RKO (cell line): Measurements from ENCODE around the gene WWTR1.
A peak's percentile ranks its signal among the peaks of the same experiment; 100 is the strongest.

Source experiments
- DNase-seq: peaks from one replicate; pipeline ENCODE4 v3.0.0-alpha.2; 2016; ENCODE audit warnings: low spot score

WWTR1 gene

DNA sequence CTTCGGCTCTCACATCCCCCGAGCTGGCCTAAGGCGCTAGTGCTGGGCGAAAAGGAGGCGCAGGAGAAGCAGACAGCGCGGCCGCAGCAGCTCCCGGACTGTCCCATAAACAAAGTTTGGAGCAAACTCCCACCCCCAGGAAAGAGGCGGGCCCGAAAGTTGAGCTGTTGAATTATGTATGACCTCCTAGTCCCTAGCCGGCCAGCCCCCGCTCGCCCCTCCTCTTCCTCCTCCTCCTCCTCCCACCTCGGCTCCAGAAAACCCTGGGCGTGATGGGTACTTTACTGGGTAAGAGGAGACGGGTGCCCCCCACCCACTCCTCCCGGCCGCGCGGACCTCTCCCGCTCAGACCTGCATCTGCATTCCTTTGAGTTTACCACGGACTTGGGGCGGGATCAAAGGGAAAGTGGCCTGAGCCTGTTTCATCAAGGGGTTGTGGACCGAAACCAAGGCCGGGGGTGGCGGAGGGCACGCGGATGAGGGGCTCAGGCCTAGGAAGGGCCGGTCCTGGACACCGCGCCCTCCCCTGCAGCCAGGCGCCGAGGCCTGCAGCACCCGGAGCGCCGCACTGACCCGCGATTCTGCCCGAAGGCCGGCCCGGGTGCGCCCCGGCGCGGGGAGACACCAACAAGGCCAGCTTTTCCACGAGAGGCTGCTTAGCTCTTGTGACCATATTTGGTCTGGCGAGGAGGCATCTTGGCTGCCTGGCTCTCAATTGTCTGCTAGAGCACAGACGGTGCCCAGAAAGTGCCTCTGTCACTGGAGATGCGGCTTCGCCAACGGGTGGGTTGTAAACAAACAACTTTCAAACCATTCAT lies at the start of gene WWTR1:
TSS of gene WWTR1 (minus strand) at position 100 of the 818 bp plus-strand sequence. CDS start 719 bp downstream, outside the sequence.
- peak; percentile 89 for DNase-seq

DNA sequence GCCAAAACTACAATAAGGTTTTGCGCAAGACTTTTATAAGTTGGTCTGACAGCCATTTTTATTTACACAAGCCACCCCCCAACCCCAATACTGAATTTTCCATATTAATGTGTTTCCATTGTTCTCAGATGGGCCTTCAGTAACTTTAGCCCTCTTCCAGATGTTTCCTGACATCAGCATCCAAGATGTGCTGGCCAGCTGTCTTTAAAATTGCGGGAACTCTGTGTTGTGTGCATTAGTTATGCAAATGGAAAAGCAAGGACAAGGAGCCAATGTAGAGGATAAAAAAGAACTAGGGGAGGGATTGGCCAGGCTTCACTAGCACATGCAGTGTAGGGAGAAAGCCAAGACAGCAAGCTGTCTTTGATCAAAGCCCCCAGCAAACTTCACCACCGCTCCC lies 49.1 kb upstream of the WWTR1 start:
- DNase-seq = no peak

GRCh38 chr3:149705416-149705815 lies 47.6 kb upstream of the WWTR1 start:
- DNase-seq = no peak

- no peak for DNase-seq
These were observed 45.6 kb upstream of the WWTR1 start for GRCh38 chr3:149703466-149703865.

GRCh38 chr3:149702691-149703441 lies 45.0 kb upstream of the WWTR1 start:
- DNase-seq = peak; percentile 83

DNA sequence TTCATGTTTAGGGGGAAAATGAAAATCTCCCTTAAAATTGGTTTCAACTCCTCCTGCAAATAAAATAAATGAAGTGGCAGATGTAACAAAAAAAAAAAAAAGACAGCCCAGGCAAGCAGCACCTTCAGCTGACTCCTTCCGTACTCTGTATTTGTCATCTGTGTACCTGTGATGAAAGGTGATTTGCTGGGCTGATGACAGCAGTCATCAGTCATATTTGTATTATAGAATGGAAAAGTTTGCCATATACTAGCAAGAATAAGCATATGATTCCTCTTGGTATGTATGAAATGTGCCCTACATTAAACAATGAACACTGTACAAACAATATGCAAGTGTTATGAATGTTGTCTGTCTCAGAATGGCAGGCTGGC lies 44.1 kb upstream of the WWTR1 start:
- DNase-seq = no peak

DNA sequence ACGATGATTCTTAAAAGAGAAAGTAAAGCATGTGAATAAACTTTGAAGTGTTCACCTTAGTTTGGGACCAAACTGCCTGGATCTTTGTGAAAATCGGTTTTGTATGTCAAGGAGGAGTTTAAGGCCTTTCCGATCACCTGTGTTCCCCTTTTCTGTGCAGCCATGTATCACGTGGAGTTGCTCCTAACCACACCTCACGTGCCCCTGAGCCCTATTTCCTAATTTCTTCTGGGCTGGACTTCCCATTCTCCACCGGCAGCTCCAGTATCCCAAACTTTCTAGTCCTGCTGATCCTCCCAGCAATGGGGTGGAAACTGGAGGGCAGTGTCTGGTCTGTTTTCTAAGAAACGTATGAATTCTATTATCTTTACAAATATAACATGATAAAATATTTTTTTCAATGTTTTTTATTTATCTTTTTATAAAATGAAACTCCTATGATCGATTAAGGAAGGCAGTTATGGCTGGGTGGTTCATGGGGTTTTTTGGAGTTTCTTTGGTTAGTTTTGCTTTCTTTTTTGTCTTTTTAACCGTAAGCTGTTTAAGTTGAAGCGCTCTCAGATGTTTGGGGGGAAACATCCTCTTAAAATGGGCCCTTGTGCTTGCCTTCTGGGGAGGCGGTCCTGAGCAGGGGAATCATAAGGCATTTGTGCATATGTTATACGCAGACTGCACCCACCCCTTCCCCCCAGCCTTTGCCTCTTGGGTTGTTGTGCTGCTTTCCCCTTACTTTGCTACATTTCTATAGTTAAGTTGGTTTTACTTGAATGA lies 43.6 kb upstream of the WWTR1 start:
- no peak for DNase-seq

GRCh38 chr3:149688122-149688757 lies 30.4 kb upstream of the WWTR1 start:
- no peak for DNase-seq

GRCh38 chr3:149686996-149687395 lies 29.2 kb upstream of the WWTR1 start:
- DNase-seq = no peak

DNA sequence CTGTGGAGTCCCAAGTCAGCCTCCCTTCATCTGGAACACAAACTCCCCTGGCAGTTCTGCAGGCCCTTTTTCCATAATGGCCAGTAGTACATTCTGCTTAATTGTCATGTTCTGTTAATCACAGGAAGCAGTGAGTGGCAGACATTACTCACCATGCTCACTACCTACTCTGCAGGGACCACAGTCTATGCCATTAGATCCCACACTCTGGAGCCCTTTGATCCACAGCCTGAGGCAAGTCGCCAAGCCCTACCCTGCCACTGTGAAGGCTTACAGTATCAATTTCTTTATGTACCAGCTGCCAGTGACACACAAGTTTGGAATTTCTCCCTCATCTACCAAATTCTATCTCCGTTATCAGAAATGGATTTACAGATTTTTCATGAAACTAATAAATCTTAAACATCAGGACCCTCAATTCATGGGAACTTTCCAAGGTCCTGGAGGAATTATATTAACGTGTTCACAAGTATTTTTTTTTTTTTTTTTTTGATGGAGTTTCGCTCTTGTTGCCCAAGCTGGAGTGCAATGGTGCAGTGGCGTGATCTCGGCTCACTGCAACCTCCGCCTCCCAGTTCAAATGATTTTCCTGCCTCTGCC lies 20.6 kb upstream of the WWTR1 start:
- DNase-seq = no peak

GRCh38 chr3:149673393-149673792 lies 15.6 kb upstream of the WWTR1 start:
- DNase-seq = no peak

DNA sequence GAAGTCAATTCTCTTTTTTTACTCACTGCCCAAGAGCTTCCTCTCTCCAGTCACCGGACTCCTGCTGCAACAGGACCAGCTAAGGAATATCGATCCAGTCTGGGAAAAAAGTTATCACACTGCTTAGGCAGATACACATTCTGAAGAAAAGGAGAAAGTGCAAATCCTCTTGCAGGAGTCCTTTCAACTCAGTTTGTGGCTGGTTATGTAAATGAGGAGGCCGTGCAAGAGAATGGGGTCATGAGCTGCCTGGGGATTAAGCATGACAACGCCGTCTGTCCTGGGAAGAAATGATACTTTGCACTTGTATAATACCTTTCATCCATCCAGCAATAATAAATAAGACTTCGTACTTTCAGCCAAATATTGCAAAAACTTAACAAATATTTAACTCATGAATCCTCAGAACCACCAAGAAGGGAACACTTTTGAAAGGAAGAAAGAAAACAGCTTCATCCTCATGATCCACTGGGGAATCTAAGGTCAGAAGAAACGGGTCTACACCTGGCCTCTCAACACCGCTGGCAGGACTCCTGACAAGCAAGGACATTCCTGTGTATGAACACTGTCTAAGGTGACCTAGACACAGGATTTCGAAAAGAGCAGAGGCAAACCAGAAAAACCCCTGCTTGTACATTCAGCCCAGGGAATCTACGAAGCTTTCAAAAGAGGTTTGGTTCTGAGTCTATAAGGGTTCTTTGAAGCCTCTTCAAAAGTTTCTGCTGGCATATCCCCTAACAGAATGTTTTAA lies 13.1 kb upstream of the WWTR1 start:
- no peak for DNase-seq

DNA sequence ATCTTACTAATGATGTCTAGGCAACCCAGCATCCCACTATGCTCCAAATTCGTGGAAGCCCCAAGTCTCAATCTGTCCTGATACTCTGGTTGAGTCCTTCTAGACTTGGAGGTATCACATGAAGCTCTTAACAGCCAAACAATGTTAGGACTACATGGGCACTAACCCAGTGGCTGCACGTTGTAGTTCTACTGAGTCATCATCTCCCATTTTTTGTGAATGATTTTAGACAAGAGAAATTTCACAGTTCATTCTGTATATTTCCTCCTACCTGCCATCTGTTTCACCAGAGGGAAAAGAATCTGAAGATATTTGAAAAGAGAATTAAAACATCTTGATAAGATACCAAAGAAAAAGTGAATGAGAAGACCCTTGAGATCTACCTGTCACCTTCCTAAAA lies 9.8 kb upstream of the WWTR1 start:
- DNase-seq = no peak

GRCh38 chr3:149663966-149664365 lies 6.1 kb upstream of the WWTR1 start:
- DNase-seq = no peak

GRCh38 chr3:149662240-149662887 lies 4.5 kb upstream of the WWTR1 start:
- DNase-seq = no peak

- no peak for DNase-seq
These were observed 2.6 kb upstream of the WWTR1 start for GRCh38 chr3:149660462-149660861.

GRCh38 chr3:149658744-149659497 lies 1.1 kb upstream of the WWTR1 start:
- DNase-seq = no peak

DNA sequence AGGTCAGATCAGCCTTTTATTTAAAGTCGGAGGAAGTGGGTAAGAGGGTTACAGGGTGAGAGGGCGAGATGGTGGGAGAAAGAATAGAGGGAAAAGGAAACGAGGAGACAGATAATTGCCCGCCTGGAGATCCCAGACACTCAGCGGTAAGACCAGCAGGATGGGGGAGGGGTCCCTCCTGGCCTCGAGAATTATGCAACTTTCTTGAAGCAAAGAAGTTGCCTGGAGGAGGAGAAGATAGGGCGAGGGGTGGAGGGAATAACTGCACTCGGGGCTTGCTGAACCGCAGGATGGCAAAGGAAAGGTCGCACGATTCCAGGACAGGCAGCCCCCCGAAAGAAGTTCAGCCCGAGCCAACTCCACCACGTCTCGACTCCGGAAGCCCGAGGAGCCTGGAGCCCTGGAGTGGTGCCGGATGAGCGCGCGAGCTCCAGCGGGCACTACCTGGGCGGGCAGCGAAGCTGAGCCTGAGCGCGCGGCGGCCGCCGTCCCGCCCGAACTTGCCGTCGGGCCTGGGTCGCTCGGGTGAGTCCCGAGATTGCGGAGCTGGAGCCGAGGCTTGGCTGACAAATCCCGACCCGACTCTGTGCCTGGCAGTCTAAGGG lies 402 bp downstream of the WWTR1 start:
- no peak for DNase-seq

- DNase-seq = no peak
These were observed 1.8 kb downstream of the WWTR1 start for GRCh38 chr3:149655826-149656574.
